Mononuclear cell (primary cell): ENCODE measurements around the gene ONECUT1. TPM values are rescaled to one million over a fixed set of nuclear protein-coding genes. Genes with fewer than 3 reads are reported as not detected.

Experiments used
- H3K27me3 ChIP-seq: 2 replicates; pipeline ENCODE4 v1.6.0; 2011; ENCODE audit warnings: low read length, control low read depth; ENCODE audit not compliant: insufficient read depth
- H3K4me1 ChIP-seq: 2 replicates; pipeline ENCODE4 v1.5.1; 2011; ENCODE audit warnings: mild to moderate bottlenecking, low read length, control low read depth; ENCODE audit not compliant: insufficient read depth
- H3K4me3 ChIP-seq: 2 replicates; pipeline ENCODE4 v1.5.1; 2011; ENCODE audit warnings: mild to moderate bottlenecking, low read length, moderate library complexity
- H3K9me3 ChIP-seq: 2 replicates; pipeline ENCODE4 v1.5.1; 2011; ENCODE audit warnings: low read depth, mild to moderate bottlenecking, control low read depth, low read length
- total RNA-seq: library from RNA; depleted of rRNA; stranded (reverse); fragments of >200 nt; gene quantifications from one replicate; pipeline ENCODE4 v1.2.3, GENCODE V29; 2012

ONECUT1 gene
- total RNA-seq, 1 donor: 0.10 TPM

GRCh38 chr15:52733696-52734255 is 56.4 kb downstream of the ONECUT1 start:
- H3K4me1 ChIP-seq: peaks cover 7% of the 10 kb centered on the region
- no peaks in the 10 kb centered on the region for H3K9me3 ChIP-seq
- no peaks in the 10 kb centered on the region for H3K27me3 ChIP-seq
- H3K4me3 ChIP-seq: no peak overlapping the region

- Histone ChIP-seq H3K9me3 (no peaks in the 10 kb centered on the region), H3K4me3 (no peak overlapping the region), H3K27me3 (no peaks in the 10 kb centered on the region), H3K4me1 (peaks cover 7% of the 10 kb centered on the region)
Observed at GRCh38 chr15:52733088-52733487, 57.0 kb downstream of the ONECUT1 start.

- no peaks in the 10 kb centered on the region for H3K9me3 ChIP-seq
- no peak overlapping the region for H3K4me3 ChIP-seq
- H3K4me1 ChIP-seq: peaks cover 7% of the 10 kb centered on the region
- H3K27me3 ChIP-seq: no peaks in the 10 kb centered on the region
Observed at GRCh38 chr15:52732551-52732950, 57.6 kb downstream of the ONECUT1 start.

- H3K9me3 ChIP-seq: no peaks in the 10 kb centered on the region
- H3K4me3 ChIP-seq: no peak overlapping the region
- H3K27me3 ChIP-seq: no peaks in the 10 kb centered on the region
- peaks cover 7% of the 10 kb centered on the region for H3K4me1 ChIP-seq
Observed at GRCh38 chr15:52731732-52732470, 58.2 kb downstream of the ONECUT1 start.

GRCh38 chr15:52731004-52731403 is 59.1 kb downstream of the ONECUT1 start:
- Histone ChIP-seq H3K4me3 (no peak overlapping the region), H3K4me1 (peaks cover 7% of the 10 kb centered on the region), H3K27me3 (no peaks in the 10 kb centered on the region), H3K9me3 (no peaks in the 10 kb centered on the region)

- Histone ChIP-seq H3K27me3 (no peaks in the 10 kb centered on the region), H3K9me3 (no peaks in the 10 kb centered on the region), H3K4me3 (no peak overlapping the region), H3K4me1 (peaks cover 7% of the 10 kb centered on the region)
Observed at GRCh38 chr15:52730594-52730993, 59.5 kb downstream of the ONECUT1 start.

- peaks cover 7% of the 10 kb centered on the region for H3K4me1 ChIP-seq
- no peak overlapping the region for H3K4me3 ChIP-seq
- H3K27me3 ChIP-seq: no peaks in the 10 kb centered on the region
- H3K9me3 ChIP-seq: no peaks in the 10 kb centered on the region
Observed at GRCh38 chr15:52730173-52730572, 60.0 kb downstream of the ONECUT1 start.

GRCh38 chr15:52728899-52729298 is 61.2 kb downstream of the ONECUT1 start:
- no peak overlapping the region for H3K4me3 ChIP-seq
- H3K9me3 ChIP-seq: no peaks in the 10 kb centered on the region
- H3K4me1 ChIP-seq: peaks cover 7% of the 10 kb centered on the region
- H3K27me3 ChIP-seq: no peaks in the 10 kb centered on the region

- Histone ChIP-seq H3K4me3 (no peak overlapping the region), H3K4me1 (peaks cover 7% of the 10 kb centered on the region), H3K27me3 (no peaks in the 10 kb centered on the region), H3K9me3 (no peaks in the 10 kb centered on the region)
Observed at GRCh38 chr15:52727815-52728214, 62.3 kb downstream of the ONECUT1 start.

- H3K4me1 ChIP-seq: peaks cover 7% of the 10 kb centered on the region
- H3K27me3 ChIP-seq: no peaks in the 10 kb centered on the region
- no peak overlapping the region for H3K4me3 ChIP-seq
- no peaks in the 10 kb centered on the region for H3K9me3 ChIP-seq
Observed at GRCh38 chr15:52726195-52726594, 63.9 kb downstream of the ONECUT1 start.

GRCh38 chr15:52718551-52718950 is 71.6 kb downstream of the ONECUT1 start:
- H3K4me1 ChIP-seq: no peaks in the 10 kb centered on the region
- H3K4me3 ChIP-seq: no peak overlapping the region
- no peaks in the 10 kb centered on the region for H3K9me3 ChIP-seq
- H3K27me3 ChIP-seq: no peaks in the 10 kb centered on the region

GRCh38 chr15:52717924-52718323 is 72.2 kb downstream of the ONECUT1 start:
- Histone ChIP-seq H3K27me3 (no peaks in the 10 kb centered on the region), H3K4me3 (no peak overlapping the region), H3K4me1 (no peaks in the 10 kb centered on the region), H3K9me3 (no peaks in the 10 kb centered on the region)

- Histone ChIP-seq H3K27me3 (no peaks in the 10 kb centered on the region), H3K4me3 (no peak overlapping the region), H3K4me1 (no peaks in the 10 kb centered on the region), H3K9me3 (no peaks in the 10 kb centered on the region)
Observed at GRCh38 chr15:52717481-52717880, 72.7 kb downstream of the ONECUT1 start.

- Histone ChIP-seq H3K9me3 (no peaks in the 10 kb centered on the region), H3K4me1 (no peaks in the 10 kb centered on the region), H3K27me3 (no peaks in the 10 kb centered on the region), H3K4me3 (no peak overlapping the region)
Observed at GRCh38 chr15:52716536-52716935, 73.6 kb downstream of the ONECUT1 start.

GRCh38 chr15:52715411-52715810 is 74.7 kb downstream of the ONECUT1 start:
- no peaks in the 10 kb centered on the region for H3K27me3 ChIP-seq
- no peaks in the 10 kb centered on the region for H3K4me1 ChIP-seq
- H3K9me3 ChIP-seq: no peaks in the 10 kb centered on the region
- no peak overlapping the region for H3K4me3 ChIP-seq

- Histone ChIP-seq H3K4me3 (no peak overlapping the region), H3K9me3 (no peaks in the 10 kb centered on the region), H3K4me1 (peaks cover 2% of the 10 kb centered on the region), H3K27me3 (no peaks in the 10 kb centered on the region)
Observed at GRCh38 chr15:52714968-52715367, 75.2 kb downstream of the ONECUT1 start.
